Renal cortex interstitium (tissue), 11 donors: ENCODE results near the gene NRM. TPM values are rescaled to one million over a fixed set of nuclear protein-coding genes. Genes with fewer than 3 reads are reported as not detected.
A peak's percentile ranks its signal among the peaks of the same experiment; 100 is the strongest.
"Not testable (repeated sequence)": the region's sequence is repeated elsewhere in the genome, so short reads cannot be mapped to it uniquely, and the experiment has no call there.

Experiments used
- DNase-seq, 11 donors: peaks; one replicate each; pipeline ENCODE4 v3.0.0-alpha.2; 2013; ENCODE audit warnings: low read depth in 9 of 11, low spot score in 4 of 11; ENCODE audit errors: extremely low read depth in 1 of 11
- polyA plus RNA-seq, 3 donors: library from polyadenylated mRNA; unstranded; fragments of 120-200 nt; gene quantifications; one replicate each; pipeline ENCODE4 v1.2.1, GENCODE V29; 2013; ENCODE audit not compliant: insufficient read length in 3 of 3

Gene NRM
- polyA plus RNA-seq, 3 donors = 34.1 to 43.5 (median 35.2) TPM

GRCh38 chr6:30723159-30723842, 32.5 kb upstream of the NRM start:
- not testable (repeated sequence) for DNase-seq

- peak in 6 of 11 donors; percentile 60 to 77 (median 72) for DNase-seq
These were observed 31.7 kb upstream of the NRM start for GRCh38 chr6:30722280-30723112.

- not testable (repeated sequence) for DNase-seq
These were observed 31.2 kb upstream of the NRM start for GRCh38 chr6:30722025-30722279.

GRCh38 chr6:30721198-30722024, 30.6 kb upstream of the NRM start:
- peak in 9 of 11 donors; percentile 71 to 91 (median 88) for DNase-seq

- DNase-seq = peak in 3 of 11 donors; percentile 27 to 42 (median 39)
These were observed 30.0 kb upstream of the NRM start for GRCh38 chr6:30720738-30721197.

- peak; percentile 90 to 98 (median 96) for DNase-seq
These were observed 29.3 kb upstream of the NRM start, which contains the start of gene TUBB for GRCh38 chr6:30719791-30720737. TSS of gene TUBB (plus strand) at chr6:30720352. CDS start at chr6:30720507, 155 bp downstream.

GRCh38 chr6:30719356-30719755, 28.6 kb upstream of the NRM start:
- DNase-seq = no peak

- DNase-seq = not testable (repeated sequence)
These were observed 27.3 kb upstream of the NRM start for GRCh38 chr6:30717845-30718720.

- peak; percentile 96 to 100 (median 98) for DNase-seq
These were observed 26.5 kb upstream of the NRM start, which contains the start of gene MDC1 for GRCh38 chr6:30717129-30717844. TSS of gene MDC1 (minus strand) at chr6:30717281. CDS start at chr6:30715175, 2,106 bp downstream.

- no peak for DNase-seq
These were observed 26.0 kb upstream of the NRM start for GRCh38 chr6:30716879-30717128.

GRCh38 chr6:30714263-30714662, 23.5 kb upstream of the NRM start:
- DNase-seq = no peak

GRCh38 chr6:30712441-30712945, 21.7 kb upstream of the NRM start:
- DNase-seq = no peak

GRCh38 chr6:30711758-30712380, 21.1 kb upstream of the NRM start:
- no peak for DNase-seq

- DNase-seq = no peak
These were observed 18.5 kb upstream of the NRM start for GRCh38 chr6:30709101-30709868.

- DNase-seq = no peak
These were observed 16.6 kb upstream of the NRM start for GRCh38 chr6:30707281-30707850.
